Tibial nerve (tissue), 4 donors: ENCODE results near the gene CSRP3.

Experiments used
- CTCF ChIP-seq, 5 experiments: fragments of 200-600 bp in 3 of 5; fragments of 450-650 bp in 2 of 5; sonication (generic) in 3 of 5; IDR thresholded peaks; one replicate each; pipeline ENCODE4 v1.5.1; 2016 to 2019; ENCODE audit warnings: antibody characterized with exemption in 5 of 5, mild to moderate bottlenecking in 3 of 5, moderate library complexity in 2 of 5
- EP300 ChIP-seq, 2 donors: sonication (generic); formaldehyde crosslinking; IDR thresholded peaks; one replicate each; pipeline ENCODE4 v1.6.1; 2017; ENCODE audit warnings: antibody characterized with exemption in 2 of 2, mild to moderate bottlenecking in 1 of 2
- POLR2A ChIP-seq, 2 donors: fragments of 450-650 bp; IDR thresholded peaks; one replicate each; pipeline ENCODE4 v1.6.1; 2017; ENCODE audit warnings: antibody characterized with exemption in 2 of 2, mild to moderate bottlenecking in 2 of 2, moderate library complexity in 2 of 2

- TF ChIP-seq CTCF (IDR thresholded peaks at IDR 0.05) (no peak), POLR2A (IDR thresholded peaks at IDR 0.05) (no peak), EP300 (IDR thresholded peaks at IDR 0.05) (no peak)
These were observed 42.8 kb upstream of the CSRP3 start for GRCh38 chr11:19244621-19245020.
